H9 (cell line): Measurements from ENCODE around the gene RXFP1. TPM values are rescaled to one million over a fixed set of nuclear protein-coding genes. Genes with fewer than 3 reads are reported as not detected.

Source experiments
- DNase-seq: peaks from one replicate; pipeline ENCODE4 v3.0.0-alpha.2; 2017
- H2AFZ ChIP-seq: one replicate; pipeline ENCODE4 v1.6.1; 2013; ENCODE audit warnings: mild to moderate bottlenecking, low read length, control low read depth, moderate library complexity
- H2AK5ac ChIP-seq: 2 replicates; pipeline ENCODE4 v1.6.1; 2013; ENCODE audit warnings: low read length, control low read depth, mixed read lengths; ENCODE audit not compliant: insufficient read length
- H2BK120ac ChIP-seq: one replicate; pipeline ENCODE4 v1.6.1; 2013; ENCODE audit warnings: low read depth, mild to moderate bottlenecking, low read length, control low read depth, inconsistent platforms; ENCODE audit not compliant: poor library complexity, severe bottlenecking
- H2BK12ac ChIP-seq: 2 replicates; pipeline ENCODE4 v1.6.1; 2013; ENCODE audit warnings: low read length, control low read depth, mixed read lengths, low read depth; ENCODE audit not compliant: insufficient read length
- H2BK15ac ChIP-seq: 2 replicates; pipeline ENCODE4 v1.6.1; 2013; ENCODE audit warnings: low read depth, low read length, control low read depth
- H2BK20ac ChIP-seq: one replicate; pipeline ENCODE4 v1.6.1; 2013; ENCODE audit warnings: low read depth, mild to moderate bottlenecking, low read length, control low read depth, inconsistent platforms; ENCODE audit not compliant: poor library complexity, severe bottlenecking
- H2BK5ac ChIP-seq: 2 replicates; pipeline ENCODE4 v1.6.1; 2013; ENCODE audit warnings: low read length, control low read depth, mixed read lengths; ENCODE audit not compliant: insufficient read length
- H3K14ac ChIP-seq: 2 replicates; pipeline ENCODE4 v1.6.1; 2013; ENCODE audit warnings: low read length, control low read depth; ENCODE audit not compliant: insufficient read depth
- H3K18ac ChIP-seq: 2 replicates; pipeline ENCODE4 v1.6.1; 2013; ENCODE audit warnings: low read depth, mild to moderate bottlenecking, mixed read lengths, low read length, control low read depth; ENCODE audit not compliant: insufficient read length
- H3K23ac ChIP-seq: 2 replicates; pipeline ENCODE4 v1.6.1; 2013; ENCODE audit warnings: low read length, control low read depth, mixed read lengths, low read depth; ENCODE audit not compliant: insufficient read length
- H3K23me2 ChIP-seq: 2 replicates; pipeline ENCODE4 v1.6.1; 2013; ENCODE audit warnings: low read depth, mild to moderate bottlenecking, mixed read lengths, low read length, control low read depth; ENCODE audit not compliant: insufficient read length, poor library complexity, severe bottlenecking
- H3K27ac ChIP-seq: 2 replicates; pipeline ENCODE4 v1.5.1; 2013; ENCODE audit warnings: low read length, control low read depth, mixed read lengths, low read depth; ENCODE audit not compliant: insufficient read length
- H3K27me3 ChIP-seq: 2 replicates; pipeline ENCODE4 v1.6.1; 2013; ENCODE audit warnings: low read length, control low read depth, inconsistent platforms; ENCODE audit not compliant: insufficient read depth
- H3K4ac ChIP-seq: 2 replicates; pipeline ENCODE4 v1.6.1; 2013; ENCODE audit warnings: low read depth, mild to moderate bottlenecking, control low read depth, inconsistent platforms, low read length, moderate library complexity
- H3K4me1 ChIP-seq: 2 replicates; pipeline ENCODE4 v1.6.1; 2013; ENCODE audit warnings: low read length, control low read depth, inconsistent platforms; ENCODE audit not compliant: insufficient read depth
- H3K4me2 ChIP-seq: 2 replicates; pipeline ENCODE4 v1.6.1; 2013; ENCODE audit warnings: low read length, control low read depth, mixed read lengths; ENCODE audit not compliant: insufficient read length, insufficient read depth
- H3K56ac ChIP-seq: 2 replicates; pipeline ENCODE4 v1.6.1; 2013; ENCODE audit warnings: low read depth, mild to moderate bottlenecking, mixed read lengths, low read length, control low read depth; ENCODE audit not compliant: insufficient read length
- H3K79me1 ChIP-seq: 2 replicates; pipeline ENCODE4 v1.6.1; 2013; ENCODE audit warnings: low read depth, mild to moderate bottlenecking, moderate library complexity, low read length, control low read depth, inconsistent platforms; ENCODE audit not compliant: insufficient read depth, poor library complexity, severe bottlenecking
- H3K79me2 ChIP-seq: 2 replicates; pipeline ENCODE4 v1.6.1; 2013; ENCODE audit warnings: low read length, control low read depth, inconsistent platforms; ENCODE audit not compliant: insufficient read depth
- H3K9ac ChIP-seq: 2 replicates; pipeline ENCODE4 v1.6.1; 2013; ENCODE audit warnings: low read length, control low read depth, mixed read lengths; ENCODE audit not compliant: insufficient read length; ENCODE audit errors: extremely low read depth
- H3K9me3 ChIP-seq: one replicate; pipeline ENCODE4 v1.6.1; 2013; ENCODE audit warnings: low read depth, low read length, inconsistent platforms; ENCODE audit not compliant: control insufficient read depth
- H3T11ph ChIP-seq: one replicate; pipeline ENCODE4 v1.6.1; 2013; ENCODE audit warnings: mild to moderate bottlenecking, low read length, control low read depth, inconsistent platforms
- H4K20me1 ChIP-seq: one replicate; pipeline ENCODE4 v1.6.1; 2013; ENCODE audit not compliant: control insufficient read depth, insufficient read length, insufficient read depth
- H4K5ac ChIP-seq: 2 replicates; pipeline ENCODE4 v1.6.1; 2013; ENCODE audit warnings: low read depth, mild to moderate bottlenecking, mixed read lengths, low read length, control low read depth; ENCODE audit not compliant: insufficient read length
- H4K8ac ChIP-seq: replicated peaks from 2 replicates; pipeline ENCODE4 v1.6.1; 2013; ENCODE audit warnings: low read length, control low read depth, mixed read lengths, low read depth; ENCODE audit not compliant: insufficient read length
- H4K91ac ChIP-seq: 2 replicates; pipeline ENCODE4 v1.6.1; 2013; ENCODE audit warnings: low read depth, mild to moderate bottlenecking, moderate library complexity, mixed read lengths, low read length, control low read depth; ENCODE audit not compliant: insufficient read length
- H3K27ac Mint-ChIP-seq, 3 experiments: 2 replicates in 2 of 3; 3 replicates in 1 of 3; pipeline ENCODE4 v1.8.0; 2020 to 2021; ENCODE audit warnings: mixed read lengths in 3 of 3, mild to moderate bottlenecking in 1 of 3, moderate library complexity in 1 of 3
- H3K27me3 Mint-ChIP-seq: 2 replicates; pipeline ENCODE4 v1.8.0; 2021; ENCODE audit warnings: low read depth, mild to moderate bottlenecking, moderate library complexity, mixed read lengths
- H3K36me3 Mint-ChIP-seq, 3 experiments: 2 replicates in 2 of 3; 3 replicates in 1 of 3; pipeline ENCODE4 v1.8.0; 2020 to 2021; ENCODE audit warnings: low read depth in 3 of 3, mixed read lengths in 3 of 3; ENCODE audit not compliant: insufficient read depth in 1 of 3
- H3K4me1 Mint-ChIP-seq, 2 experiments: 2 replicates each; pipeline ENCODE4 v1.8.0; 2020; ENCODE audit warnings: mixed read lengths in 2 of 2
- H3K4me3 Mint-ChIP-seq, 2 experiments: 2 replicates in 1 of 2; 3 replicates in 1 of 2; pipeline ENCODE4 v1.8.0; 2020 to 2021; ENCODE audit warnings: mild to moderate bottlenecking in 2 of 2, mixed read lengths in 2 of 2, moderate library complexity in 1 of 2
- H3K9me3 Mint-ChIP-seq, 2 experiments: 2 replicates in 1 of 2; 3 replicates in 1 of 2; pipeline ENCODE4 v1.8.0; 2020; ENCODE audit warnings: mild to moderate bottlenecking in 2 of 2, mixed read lengths in 2 of 2, moderate library complexity in 1 of 2
- WGBS: extraction: QIAGEN DNeasy Blood & Tissue Kit; methylation state at CpG from one replicate; pipeline ENCODE4 v1.1.7; 2013; ENCODE audit warnings: missing lambda C conversion rate, low lambda C conversion rate, mixed read lengths; ENCODE audit not compliant: insufficient read length; ENCODE audit errors: extremely low coverage; 5-methylcytosine and 5-hydroxymethylcytosine counted together
- total RNA-seq: library from RNA; stranded (reverse); gene quantifications from 2 replicates; pipeline ENCODE4 v1.2.1, GENCODE V29; 2021
- TF ChIP-seq, protein P1 (sequence below): fragments of 200-600 bp; sonication (generic); conservative IDR thresholded peaks from 3 replicates; pipeline ENCODE4 v1.8.0; 2021; ENCODE audit warnings: antibody characterized with exemption, mild to moderate bottlenecking

Gene RXFP1
- total RNA-seq, 1 experiment from 2014 or later: 0.17 TPM

DNA sequence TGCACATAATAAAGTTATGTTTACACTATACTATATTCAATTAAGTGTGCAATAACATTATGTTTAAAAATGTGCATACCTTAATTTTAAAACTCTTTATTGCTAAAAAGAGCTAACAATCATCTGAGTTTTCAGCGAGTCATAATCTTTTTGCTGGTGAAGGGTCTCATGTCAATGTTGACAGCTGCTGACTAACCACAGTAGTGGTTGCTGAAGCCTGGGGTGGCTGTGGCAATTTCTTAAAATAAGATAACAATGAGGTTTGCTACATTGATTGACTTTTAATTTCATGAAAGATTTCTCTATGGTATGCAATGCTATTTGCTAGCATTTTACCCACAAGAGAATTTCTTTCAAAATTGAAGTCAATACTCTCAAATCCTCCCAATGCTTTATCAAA is 91.4 kb downstream of the RXFP1 start:
- no peak for DNase-seq
- no peak overlapping the region for H2AFZ ChIP-seq
- Mint-ChIP-seq H3K36me3 (no peaks in the 10 kb centered on the region; a peak in 1 of 7 replicates), H3K27ac (no peak overlapping the region), H3K9me3 (no peaks in the 10 kb centered on the region), H3K4me1 (peaks cover 9 to 12% of the 10 kb centered on the region in 2 experiments), H3K4me3 (no peak overlapping the region), H3K27me3 (no peaks in the 10 kb centered on the region)
- H3K4me1 ChIP-seq: peaks cover 10% of the 10 kb centered on the region; the same call in 1 of the 2 replicates
- H2BK20ac ChIP-seq: no peak overlapping the region
- TF ChIP-seq, protein P1, sequence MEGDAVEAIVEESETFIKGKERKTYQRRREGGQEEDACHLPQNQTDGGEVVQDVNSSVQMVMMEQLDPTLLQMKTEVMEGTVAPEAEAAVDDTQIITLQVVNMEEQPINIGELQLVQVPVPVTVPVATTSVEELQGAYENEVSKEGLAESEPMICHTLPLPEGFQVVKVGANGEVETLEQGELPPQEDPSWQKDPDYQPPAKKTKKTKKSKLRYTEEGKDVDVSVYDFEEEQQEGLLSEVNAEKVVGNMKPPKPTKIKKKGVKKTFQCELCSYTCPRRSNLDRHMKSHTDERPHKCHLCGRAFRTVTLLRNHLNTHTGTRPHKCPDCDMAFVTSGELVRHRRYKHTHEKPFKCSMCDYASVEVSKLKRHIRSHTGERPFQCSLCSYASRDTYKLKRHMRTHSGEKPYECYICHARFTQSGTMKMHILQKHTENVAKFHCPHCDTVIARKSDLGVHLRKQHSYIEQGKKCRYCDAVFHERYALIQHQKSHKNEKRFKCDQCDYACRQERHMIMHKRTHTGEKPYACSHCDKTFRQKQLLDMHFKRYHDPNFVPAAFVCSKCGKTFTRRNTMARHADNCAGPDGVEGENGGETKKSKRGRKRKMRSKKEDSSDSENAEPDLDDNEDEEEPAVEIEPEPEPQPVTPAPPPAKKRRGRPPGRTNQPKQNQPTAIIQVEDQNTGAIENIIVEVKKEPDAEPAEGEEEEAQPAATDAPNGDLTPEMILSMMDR: no peak
- no peak overlapping the region for H4K5ac ChIP-seq
- no peak overlapping the region for H4K91ac ChIP-seq
- no peak overlapping the region for H3K9ac ChIP-seq
- WGBS: no CpG with 5 or more reads among the region's 1 CpG
- no peak overlapping the region for H3T11ph ChIP-seq
- H3K9me3 ChIP-seq: no peaks in the 10 kb centered on the region
- no peak overlapping the region for H3K4me2 ChIP-seq
- no peak overlapping the region for H4K8ac ChIP-seq
- no peaks in the 10 kb centered on the region for H3K79me2 ChIP-seq
- no peak overlapping the region for H3K14ac ChIP-seq
- no peaks in the 10 kb centered on the region for H3K79me1 ChIP-seq
- H3K23ac ChIP-seq: no peak overlapping the region
- no peaks in the 10 kb centered on the region for H4K20me1 ChIP-seq
- no peak overlapping the region for H3K27ac ChIP-seq
- H3K23me2 ChIP-seq: no peaks in the 10 kb centered on the region
- no peak overlapping the region for H2AK5ac ChIP-seq
- H3K27me3 ChIP-seq: no peaks in the 10 kb centered on the region
- no peak overlapping the region for H2BK5ac ChIP-seq
- no peak overlapping the region for H3K4ac ChIP-seq
- no peak overlapping the region for H2BK120ac ChIP-seq
- H2BK15ac ChIP-seq: no peak overlapping the region
- no peak overlapping the region for H2BK12ac ChIP-seq
- H3K56ac ChIP-seq: no peak overlapping the region
- no peak overlapping the region for H3K18ac ChIP-seq
